Stromal cell of bone marrow (primary cell): ENCODE data around the gene ZNF628.
A peak's percentile ranks its signal among the peaks of the same experiment; 100 is the strongest.
"Not testable (repeated sequence)": the region's sequence is repeated elsewhere in the genome, so short reads cannot be mapped to it uniquely, and the experiment has no call there.

Experiments used
- DNase-seq: peaks from one replicate; pipeline ENCODE4 v3.0.0-alpha.2; 2012; ENCODE audit warnings: low read depth

The ZNF628 gene

GRCh38 chr19:55476100-55476775 lies at the start of gene ZNF628:
Gene ZNF628 (plus strand): TSS chr19:55476617. CDS start chr19:55479911, 3,294 bp downstream.
- peak; percentile 96 for DNase-seq

- DNase-seq: no peak
Observed at GRCh38 chr19:55431183-55431582, 45.2 kb upstream of the ZNF628 start.

- DNase-seq: no peak
Observed at GRCh38 chr19:55432241-55432959, 44.0 kb upstream of the ZNF628 start.

GRCh38 chr19:55433292-55433691 lies 43.1 kb upstream of the ZNF628 start:
- no peak for DNase-seq

GRCh38 chr19:55434356-55434919 lies 42.0 kb upstream of the ZNF628 start:
- DNase-seq: no peak

GRCh38 chr19:55435020-55435419 lies 41.4 kb upstream of the ZNF628 start:
- DNase-seq: no peak

GRCh38 chr19:55436847-55437246 lies 39.6 kb upstream of the ZNF628 start:
- DNase-seq: no peak

GRCh38 chr19:55437410-55437809 lies 39.0 kb upstream of the ZNF628 start:
- peak; percentile 31 for DNase-seq

- no peak for DNase-seq
Observed at GRCh38 chr19:55439052-55439451, 37.4 kb upstream of the ZNF628 start.

- DNase-seq: no peak
Observed at GRCh38 chr19:55440411-55441105, 35.9 kb upstream of the ZNF628 start.

GRCh38 chr19:55441319-55441691 lies 35.1 kb upstream of the ZNF628 start:
- no peak for DNase-seq

GRCh38 chr19:55441692-55442321 lies 34.6 kb upstream of the ZNF628 start:
- DNase-seq: no peak

- no peak for DNase-seq
Observed at GRCh38 chr19:55442372-55442961, 34.0 kb upstream of the ZNF628 start.

- no peak for DNase-seq
Observed at GRCh38 chr19:55443045-55443823, 33.2 kb upstream of the ZNF628 start, which contains the start of gene SHISA7. Gene SHISA7 (minus strand): TSS chr19:55443300. CDS start chr19:55442863, 437 bp downstream.

GRCh38 chr19:55443824-55444480 lies 32.5 kb upstream of the ZNF628 start:
- DNase-seq: no peak

GRCh38 chr19:55444646-55445045 lies 31.8 kb upstream of the ZNF628 start:
- DNase-seq: no peak

- no peak for DNase-seq
Observed at GRCh38 chr19:55446060-55446459, 30.4 kb upstream of the ZNF628 start.

- peak; percentile 5 for DNase-seq
Observed at GRCh38 chr19:55447421-55448174, 28.8 kb upstream of the ZNF628 start.

- not testable (repeated sequence) for DNase-seq
Observed at GRCh38 chr19:55448175-55448490, 28.3 kb upstream of the ZNF628 start.

GRCh38 chr19:55449469-55449868 lies 26.9 kb upstream of the ZNF628 start:
- no peak for DNase-seq
